Measurements from ENCODE around the gene ZNF555. TPM values are rescaled to one million over a fixed set of nuclear protein-coding genes. Genes with fewer than 3 reads are reported as not detected.
A peak's percentile ranks its signal among the peaks of the same experiment; 100 is the strongest.

ZNF555 gene
- total and polyA plus RNA-seq, 2 of the 13 experiments (the other 11 are each of a cell fraction or from before 2014, with no cell fraction given): 5.0 to 8.0 TPM

GRCh38 chr19:2867025-2867991, 26.0 kb downstream of the ZNF555 start, which contains the start of gene ZNF556 (continued):
- TF ChIP-seq AHR (CRISPR knock-in tag; IDR thresholded peaks at IDR 0.05): peak; percentile 21; the same call in 1 of the 2 replicates
- TF ChIP-seq, protein P1, sequence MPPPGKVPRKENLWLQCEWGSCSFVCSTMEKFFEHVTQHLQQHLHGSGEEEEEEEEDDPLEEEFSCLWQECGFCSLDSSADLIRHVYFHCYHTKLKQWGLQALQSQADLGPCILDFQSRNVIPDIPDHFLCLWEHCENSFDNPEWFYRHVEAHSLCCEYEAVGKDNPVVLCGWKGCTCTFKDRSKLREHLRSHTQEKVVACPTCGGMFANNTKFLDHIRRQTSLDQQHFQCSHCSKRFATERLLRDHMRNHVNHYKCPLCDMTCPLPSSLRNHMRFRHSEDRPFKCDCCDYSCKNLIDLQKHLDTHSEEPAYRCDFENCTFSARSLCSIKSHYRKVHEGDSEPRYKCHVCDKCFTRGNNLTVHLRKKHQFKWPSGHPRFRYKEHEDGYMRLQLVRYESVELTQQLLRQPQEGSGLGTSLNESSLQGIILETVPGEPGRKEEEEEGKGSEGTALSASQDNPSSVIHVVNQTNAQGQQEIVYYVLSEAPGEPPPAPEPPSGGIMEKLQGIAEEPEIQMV (CRISPR knock-in tag; IDR thresholded peaks at IDR 0.05; ENCODE audit: low read depth): no peak
- TF ChIP-seq, protein P2, sequence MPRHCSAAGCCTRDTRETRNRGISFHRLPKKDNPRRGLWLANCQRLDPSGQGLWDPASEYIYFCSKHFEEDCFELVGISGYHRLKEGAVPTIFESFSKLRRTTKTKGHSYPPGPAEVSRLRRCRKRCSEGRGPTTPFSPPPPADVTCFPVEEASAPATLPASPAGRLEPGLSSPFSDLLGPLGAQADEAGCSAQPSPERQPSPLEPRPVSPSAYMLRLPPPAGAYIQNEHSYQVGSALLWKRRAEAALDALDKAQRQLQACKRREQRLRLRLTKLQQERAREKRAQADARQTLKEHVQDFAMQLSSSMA (CRISPR knock-in tag; IDR thresholded peaks at IDR 0.05): no peak
- TF ChIP-seq CBX1 (IDR thresholded peaks at IDR 0.05; ENCODE audit: low read depth): peak; percentile 61
- TF ChIP-seq ZFP1 (CRISPR knock-in tag; IDR thresholded peaks at IDR 0.05): no peak
- TF ChIP-seq SMC3 (IDR thresholded peaks at IDR 0.05; ENCODE audit: low read length): 0 out of 2 replicates have a peak, but pooled peaks have one; percentile 1
- TF ChIP-seq NR2F2 (IDR thresholded peaks at IDR 0.05; ENCODE audit: borderline replicate concordance, low read depth): 0 out of 2 replicates have a peak, but pooled peaks have one; percentile 10
- no peak for TF ChIP-seq CCDC6 (CRISPR knock-in tag; IDR thresholded peaks at IDR 0.05)
- TF ChIP-seq PBX3 (CRISPR knock-in tag; IDR thresholded peaks at IDR 0.05; ENCODE audit: borderline replicate concordance): no peak
- TF ChIP-seq ZNF547 (CRISPR knock-in tag; IDR thresholded peaks at IDR 0.05): 0 out of 2 replicates have a peak, but pooled peaks have one; percentile 15
- TF ChIP-seq ZNF616 (CRISPR knock-in tag; IDR thresholded peaks at IDR 0.05; ENCODE audit: low read depth): peak; percentile 91; the same call in 1 of the 2 replicates
- peak; percentile 55; the same call in 1 of the 2 replicates for TF ChIP-seq HOXA5 (CRISPR knock-in tag; IDR thresholded peaks at IDR 0.05)
- peak; percentile 50; the same call in 1 of the 2 replicates for TF ChIP-seq ZNF414 (CRISPR knock-in tag; IDR thresholded peaks at IDR 0.05)
- TF ChIP-seq ZBTB3 (CRISPR knock-in tag; IDR thresholded peaks at IDR 0.05; ENCODE audit: borderline replicate concordance, low read depth): peak; percentile 39; the same call in 1 of the 2 replicates
- TF ChIP-seq DMAP1 (CRISPR knock-in tag; IDR thresholded peaks at IDR 0.05): peak; percentile 94
- TF ChIP-seq PHF20 (CRISPR knock-in tag; IDR thresholded peaks at IDR 0.05): peak; percentile 63
- TF ChIP-seq ZZZ3 (CRISPR knock-in tag; IDR thresholded peaks at IDR 0.05; ENCODE audit: borderline replicate concordance): 0 out of 2 replicates have a peak, but pooled peaks have one; percentile 11
- TF ChIP-seq ZNF24 (IDR thresholded peaks at IDR 0.05): no peak
- peak; percentile 74 for TF ChIP-seq GABPB1 (CRISPR knock-in tag; IDR thresholded peaks at IDR 0.05)
- TF ChIP-seq NFE2L1 (CRISPR knock-in tag; IDR thresholded peaks at IDR 0.05; ENCODE audit: borderline replicate concordance): peak; percentile 22; the same call in 1 of the 2 replicates
- peak; percentile 40 for TF ChIP-seq ASH2L (IDR thresholded peaks at IDR 0.05; ENCODE audit: insufficient read length, low read depth, low read length)
- TF ChIP-seq HNF1B (CRISPR knock-in tag; IDR thresholded peaks at IDR 0.05): peak; percentile 25; the same call in 1 of the 2 replicates
- TF ChIP-seq KDM1A (CRISPR knock-in tag; IDR thresholded peaks at IDR 0.05): no peak
- TF ChIP-seq ZNF205 (CRISPR knock-in tag; IDR thresholded peaks at IDR 0.05): 0 out of 2 replicates have a peak, but pooled peaks have one; percentile 37
